Measurements from ENCODE around the gene IMMP2L. TPM values are rescaled to one million over a fixed set of nuclear protein-coding genes. Genes with fewer than 3 reads are reported as not detected.

Gene IMMP2L
- total RNA-seq, 1 donor from 2014 or later: 59.6 TPM

- TF ChIP-seq CTCF (IDR thresholded peaks at IDR 0.05; ENCODE audit: unreplicated experiment): no peak
- H3K27ac Mint-ChIP-seq: no peak overlapping the region
- DNase-seq (ENCODE audit: low spot score in 2 of 2, unreplicated experiment in 2 of 2): no peak
These were observed 518.7 kb downstream of the IMMP2L start for GRCh38 chr7:111043561-111043960.

GRCh38 chr7:111042842-111043241, 519.5 kb downstream of the IMMP2L start:
- Mint-ChIP-seq H3K36me3 (no peaks in the 10 kb centered on the region), H3K9me3 (no peaks in the 10 kb centered on the region), H3K27me3 (ENCODE audit: low read depth) (no peaks in the 10 kb centered on the region), H3K4me1 (peaks cover 9% of the 10 kb centered on the region), H3K4me3 (no peak overlapping the region), H3K27ac (no peak overlapping the region)
- no peak for TF ChIP-seq CTCF (IDR thresholded peaks at IDR 0.05; ENCODE audit: unreplicated experiment)
- DNase-seq (ENCODE audit: low spot score in 2 of 2, unreplicated experiment in 2 of 2): no peak

More at GRCh38 chr7:111043561-111043960, 518.7 kb downstream of the IMMP2L start:
- H3K4me3 Mint-ChIP-seq: no peak overlapping the region
- H3K4me1 Mint-ChIP-seq: peaks cover 9% of the 10 kb centered on the region
- no peaks in the 10 kb centered on the region for H3K27me3 Mint-ChIP-seq (ENCODE audit: low read depth)
- H3K9me3 Mint-ChIP-seq: no peaks in the 10 kb centered on the region
- H3K36me3 Mint-ChIP-seq: no peaks in the 10 kb centered on the region

GRCh38 chr7:111041577-111041976, 520.7 kb downstream of the IMMP2L start:
- H3K4me1 Mint-ChIP-seq: peaks cover 18% of the 10 kb centered on the region
- H3K27me3 Mint-ChIP-seq (ENCODE audit: low read depth): no peaks in the 10 kb centered on the region
- no peak for DNase-seq (ENCODE audit: low spot score in 2 of 2, unreplicated experiment in 2 of 2)
- H3K4me3 Mint-ChIP-seq: no peak overlapping the region
- H3K9me3 Mint-ChIP-seq: no peaks in the 10 kb centered on the region
- no peak for TF ChIP-seq CTCF (IDR thresholded peaks at IDR 0.05; ENCODE audit: unreplicated experiment)
- no peaks in the 10 kb centered on the region for H3K36me3 Mint-ChIP-seq
- no peak overlapping the region for H3K27ac Mint-ChIP-seq

GRCh38 chr7:111038185-111038584, 524.1 kb downstream of the IMMP2L start:
- Mint-ChIP-seq H3K4me1 (peaks cover 14% of the 10 kb centered on the region), H3K27me3 (ENCODE audit: low read depth) (no peaks in the 10 kb centered on the region), H3K27ac (no peak overlapping the region), H3K36me3 (no peaks in the 10 kb centered on the region), H3K9me3 (no peaks in the 10 kb centered on the region), H3K4me3 (no peak overlapping the region)
- TF ChIP-seq CTCF (IDR thresholded peaks at IDR 0.05; ENCODE audit: unreplicated experiment): no peak
- DNase-seq (ENCODE audit: low spot score in 2 of 2, unreplicated experiment in 2 of 2): no peak

- no peak for TF ChIP-seq CTCF (IDR thresholded peaks at IDR 0.05; ENCODE audit: unreplicated experiment)
- no peaks in the 10 kb centered on the region for H3K36me3 Mint-ChIP-seq
- H3K4me3 Mint-ChIP-seq: no peak overlapping the region
- no peak overlapping the region for H3K27ac Mint-ChIP-seq
- H3K9me3 Mint-ChIP-seq: no peaks in the 10 kb centered on the region
- H3K4me1 Mint-ChIP-seq: peaks cover 20% of the 10 kb centered on the region
- no peak for DNase-seq (ENCODE audit: low spot score in 2 of 2, unreplicated experiment in 2 of 2)
- no peaks in the 10 kb centered on the region for H3K27me3 Mint-ChIP-seq (ENCODE audit: low read depth)
These were observed 530.4 kb downstream of the IMMP2L start for GRCh38 chr7:111031916-111032315.

- no peaks in the 10 kb centered on the region for H3K36me3 Mint-ChIP-seq
- no peaks in the 10 kb centered on the region for H3K9me3 Mint-ChIP-seq
- no peak overlapping the region for H3K27ac Mint-ChIP-seq
- TF ChIP-seq CTCF (IDR thresholded peaks at IDR 0.05; ENCODE audit: unreplicated experiment): no peak
- no peak overlapping the region for H3K4me3 Mint-ChIP-seq
- DNase-seq (ENCODE audit: low spot score in 2 of 2, unreplicated experiment in 2 of 2): no peak
- H3K27me3 Mint-ChIP-seq (ENCODE audit: low read depth): no peaks in the 10 kb centered on the region
- H3K4me1 Mint-ChIP-seq: peaks cover 33% of the 10 kb centered on the region
These were observed 532.0 kb downstream of the IMMP2L start for GRCh38 chr7:111030336-111030735.

Data from mesothelial cell of epicardium (in vitro differentiated cells).